ENCODE results near the gene CERS6. TPM values are rescaled to one million over a fixed set of nuclear protein-coding genes. Genes with fewer than 3 reads are reported as not detected.

Gene CERS6
- polyA plus RNA-seq, 4 donors, result 6.8 to 55.4 (median 21.9) TPM

DNA sequence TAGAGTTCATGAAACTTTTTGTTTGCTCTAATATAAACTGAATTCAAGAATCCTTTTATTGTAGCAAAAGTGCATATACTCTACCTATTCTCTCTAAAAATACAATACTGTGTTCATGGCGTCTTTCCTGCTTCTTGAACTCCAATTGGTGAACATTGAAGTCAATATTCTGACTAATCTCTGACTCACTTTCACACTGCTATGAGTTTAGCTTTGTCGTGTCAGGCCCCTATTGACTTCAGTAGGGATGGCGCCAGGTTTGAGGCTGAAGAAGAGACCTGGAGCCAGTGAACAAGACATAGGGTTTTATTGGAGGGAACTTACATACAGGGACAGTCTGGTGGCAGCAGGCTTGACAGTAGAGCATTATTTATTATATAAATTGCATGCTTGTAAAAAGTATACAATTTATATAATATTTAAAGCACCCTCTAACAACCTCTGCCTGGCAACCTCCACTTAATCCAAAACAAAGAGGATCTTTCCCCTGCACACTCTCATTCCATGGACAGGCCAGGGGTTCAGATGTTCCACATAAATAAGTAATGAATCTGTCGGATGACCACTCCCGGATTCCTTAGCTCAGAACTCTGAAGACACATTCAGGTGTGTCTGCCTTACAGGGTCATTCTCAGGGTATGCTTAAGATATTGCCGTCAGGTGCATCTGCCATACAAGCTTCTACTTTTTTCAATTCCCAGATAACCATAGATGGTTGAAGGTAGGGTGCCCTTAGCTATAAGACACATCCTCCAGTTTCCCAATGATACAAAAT, 141.0 kb downstream of the CERS6 start:
- H3K27me3 ChIP-seq (ENCODE audit: control insufficient read depth in 3 of 3, insufficient read depth in 3 of 3, low read length in 3 of 3), result no peaks in the 10 kb centered on the region
- H3K9me3 ChIP-seq (ENCODE audit: control insufficient read depth in 2 of 2, insufficient read depth in 1 of 2, low read depth in 1 of 2, low read length in 1 of 2), result no peaks in the 10 kb centered on the region
- FAIRE-seq (no peak), DNase-seq (peak in 1 of 2 donors; percentile 42)
- peaks cover 0 to 4% (median 0%) of the 10 kb centered on the region in 3 donors for H3K4me1 ChIP-seq (ENCODE audit: control insufficient read depth in 3 of 3, insufficient read depth in 2 of 3, low read depth in 1 of 3, low read length in 2 of 3)
- H3K27ac ChIP-seq (ENCODE audit: low read depth in 1 of 3, low read length in 2 of 3), result no peak overlapping the region
- WGBS, 3 donors, result 88 to 91% (median 89%) methylated on average over 6 of the region's 6 CpGs
- no peak overlapping the region for H3K4me3 ChIP-seq (ENCODE audit: low read depth in 1 of 3, low read length in 3 of 3)
- H3K36me3 ChIP-seq (ENCODE audit: control insufficient read depth in 3 of 3, insufficient read depth in 2 of 3, low read depth in 1 of 3, low read length in 3 of 3), result no peaks in the 10 kb centered on the region

DNA sequence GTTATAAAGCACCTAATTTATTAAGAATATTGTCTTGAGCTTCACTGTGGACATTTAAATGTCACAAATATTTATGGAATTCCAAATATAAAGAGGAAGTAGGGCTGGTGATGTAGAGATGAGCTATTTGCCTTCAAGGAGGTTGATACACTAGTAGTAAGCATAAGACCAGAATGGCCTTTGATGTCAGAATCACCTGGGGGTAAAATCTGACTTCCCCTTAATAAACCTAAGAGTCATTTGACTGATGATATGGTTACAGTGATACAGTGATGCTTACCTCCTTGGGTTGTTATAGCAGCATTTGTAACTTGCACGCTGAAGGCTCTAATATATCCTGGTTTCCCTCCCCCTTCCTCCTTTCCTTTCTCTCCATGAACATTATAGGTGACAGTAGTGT, 143.7 kb downstream of the CERS6 start:
- no peak overlapping the region for H3K27ac ChIP-seq (ENCODE audit: low read depth in 1 of 3, low read length in 2 of 3)
- no peak overlapping the region for H3K4me3 ChIP-seq (ENCODE audit: low read depth in 1 of 3, low read length in 3 of 3)
- H3K27me3 ChIP-seq (ENCODE audit: control insufficient read depth in 3 of 3, insufficient read depth in 3 of 3, low read length in 3 of 3), result no peaks in the 10 kb centered on the region
- peaks cover 0 to 5% of the 10 kb centered on the region in 2 donors for H3K9me3 ChIP-seq (ENCODE audit: control insufficient read depth in 2 of 2, insufficient read depth in 1 of 2, low read depth in 1 of 2, low read length in 1 of 2)
- H3K4me1 ChIP-seq (ENCODE audit: control insufficient read depth in 3 of 3, insufficient read depth in 2 of 3, low read depth in 1 of 3, low read length in 2 of 3), result peaks cover 0 to 4% (median 0%) of the 10 kb centered on the region in 3 donors
- DNase-seq (no peak), FAIRE-seq (no peak)
- WGBS, 3 donors, result 95 to 100% (median 98%) methylated on average over 1 of the region's 1 CpG
- H3K36me3 ChIP-seq (ENCODE audit: control insufficient read depth in 3 of 3, insufficient read depth in 2 of 3, low read depth in 1 of 3, low read length in 3 of 3), result peaks cover 0 to 2% (median 0%) of the 10 kb centered on the region in 3 donors

DNA sequence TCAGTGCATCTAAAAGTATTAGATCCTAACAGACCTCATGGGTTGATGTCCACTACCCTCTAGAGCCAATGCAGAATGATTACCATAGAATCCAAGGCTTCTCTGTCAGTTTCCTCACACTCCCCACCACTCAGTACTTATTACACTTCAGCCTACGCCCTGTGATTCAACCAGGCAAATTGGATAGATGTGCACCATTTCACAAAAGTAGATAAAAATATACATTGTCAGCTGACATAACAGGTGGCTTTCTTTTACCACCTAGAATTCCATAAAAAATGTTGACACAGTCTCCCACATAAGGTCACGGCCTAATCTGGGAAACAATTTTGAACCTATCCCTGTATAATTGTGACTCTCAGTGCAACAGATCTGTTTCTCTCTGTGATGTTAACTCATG, 144.9 kb downstream of the CERS6 start:
- no peak overlapping the region for H3K27ac ChIP-seq (ENCODE audit: low read depth in 1 of 3, low read length in 2 of 3)
- WGBS, 3 donors, result 90 to 94% (median 90%) methylated on average over 2 of the region's 2 CpGs
- no peak for FAIRE-seq

DNA sequence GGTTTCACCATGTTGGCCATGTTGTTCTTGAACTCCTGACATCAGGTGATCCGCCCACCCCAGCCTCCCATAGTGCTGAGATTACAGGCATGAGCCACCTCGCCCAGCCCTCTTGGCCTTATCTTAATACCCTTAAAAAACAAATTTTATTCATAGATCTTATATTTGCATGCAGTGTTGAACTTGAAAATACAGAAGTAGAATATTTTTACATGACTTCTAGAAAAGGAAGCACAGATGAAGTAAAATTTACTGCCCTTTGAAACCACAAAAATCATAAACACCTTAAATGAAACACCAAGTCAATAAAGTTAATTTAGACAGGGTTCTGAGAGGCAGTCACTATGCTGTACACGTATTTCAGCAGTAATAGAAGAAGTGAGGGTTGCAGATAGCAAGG, 145.7 kb downstream of the CERS6 start:
- peaks cover 0 to 9% (median 0%) of the 10 kb centered on the region in 3 donors for H3K36me3 ChIP-seq (ENCODE audit: control insufficient read depth in 3 of 3, insufficient read depth in 2 of 3, low read depth in 1 of 3, low read length in 3 of 3)
- no peak overlapping the region for H3K4me3 ChIP-seq (ENCODE audit: low read depth in 1 of 3, low read length in 3 of 3)
- no peak overlapping the region for H3K27ac ChIP-seq (ENCODE audit: low read depth in 1 of 3, low read length in 2 of 3)
- no peaks in the 10 kb centered on the region for H3K27me3 ChIP-seq (ENCODE audit: control insufficient read depth in 3 of 3, insufficient read depth in 3 of 3, low read length in 3 of 3)
- DNase-seq, result no peak
- H3K4me1 ChIP-seq (ENCODE audit: control insufficient read depth in 3 of 3, insufficient read depth in 2 of 3, low read depth in 1 of 3, low read length in 2 of 3), result peaks cover 0 to 4% (median 0%) of the 10 kb centered on the region in 3 donors
- WGBS, 3 donors, result 64 to 81% (median 78%) methylated on average over 3 of the region's 3 CpGs
- H3K9me3 ChIP-seq (ENCODE audit: control insufficient read depth in 2 of 2, insufficient read depth in 1 of 2, low read depth in 1 of 2, low read length in 1 of 2), result peaks cover 0 to 23% of the 10 kb centered on the region in 2 donors
- no peak for FAIRE-seq

More for the DNA sequence above, 144.9 kb downstream of the CERS6 start:
- Histone ChIP-seq H3K4me3 (ENCODE audit: low read depth in 1 of 3, low read length in 3 of 3) (no peak overlapping the region), H3K9me3 (ENCODE audit: control insufficient read depth in 2 of 2, insufficient read depth in 1 of 2, low read depth in 1 of 2, low read length in 1 of 2) (peaks cover 0 to 18% of the 10 kb centered on the region in 2 donors), H3K36me3 (ENCODE audit: control insufficient read depth in 3 of 3, insufficient read depth in 2 of 3, low read depth in 1 of 3, low read length in 3 of 3) (peaks cover 0 to 8% (median 0%) of the 10 kb centered on the region in 3 donors), H3K4me1 (ENCODE audit: control insufficient read depth in 3 of 3, insufficient read depth in 2 of 3, low read depth in 1 of 3, low read length in 2 of 3) (peaks cover 0 to 4% (median 0%) of the 10 kb centered on the region in 3 donors), H3K27me3 (ENCODE audit: control insufficient read depth in 3 of 3, insufficient read depth in 3 of 3, low read length in 3 of 3) (no peaks in the 10 kb centered on the region)
- DNase-seq, result no peak

DNA sequence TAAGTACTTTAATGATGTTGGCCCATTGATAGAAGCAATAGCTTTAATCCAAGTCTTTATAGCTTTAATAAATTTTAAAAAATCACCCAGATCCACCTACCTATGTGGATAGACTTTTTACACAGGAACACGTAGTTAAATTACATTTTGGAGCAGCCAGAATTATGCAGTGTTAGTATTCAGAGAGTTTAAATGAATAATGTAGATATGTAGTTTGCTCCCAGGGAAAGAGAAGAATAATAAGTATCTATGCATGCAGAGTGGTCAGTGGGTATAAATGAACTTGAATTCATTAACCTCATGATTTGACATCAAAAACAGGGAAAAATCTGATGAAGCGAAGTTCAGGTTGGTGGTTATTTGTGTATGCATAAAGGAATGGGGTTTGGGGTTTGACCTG, 146.3 kb downstream of the CERS6 start:
- H3K27ac ChIP-seq (ENCODE audit: low read depth in 1 of 3, low read length in 2 of 3), result no peak overlapping the region
- H3K4me3 ChIP-seq (ENCODE audit: low read depth in 1 of 3, low read length in 3 of 3), result no peak overlapping the region
- peaks cover 0 to 24% of the 10 kb centered on the region in 2 donors for H3K9me3 ChIP-seq (ENCODE audit: control insufficient read depth in 2 of 2, insufficient read depth in 1 of 2, low read depth in 1 of 2, low read length in 1 of 2)
- FAIRE-seq, result no peak
- no peak for DNase-seq
- H3K27me3 ChIP-seq (ENCODE audit: control insufficient read depth in 3 of 3, insufficient read depth in 3 of 3, low read length in 3 of 3), result no peaks in the 10 kb centered on the region
- 87 to 97% (median 95%) methylated on average over 2 of the region's 2 CpGs for WGBS, 3 donors
- no peaks in the 10 kb centered on the region for H3K4me1 ChIP-seq (ENCODE audit: control insufficient read depth in 3 of 3, insufficient read depth in 2 of 3, low read depth in 1 of 3, low read length in 2 of 3)
- peaks cover 0 to 9% (median 0%) of the 10 kb centered on the region in 3 donors for H3K36me3 ChIP-seq (ENCODE audit: control insufficient read depth in 3 of 3, insufficient read depth in 2 of 3, low read depth in 1 of 3, low read length in 3 of 3)

DNA sequence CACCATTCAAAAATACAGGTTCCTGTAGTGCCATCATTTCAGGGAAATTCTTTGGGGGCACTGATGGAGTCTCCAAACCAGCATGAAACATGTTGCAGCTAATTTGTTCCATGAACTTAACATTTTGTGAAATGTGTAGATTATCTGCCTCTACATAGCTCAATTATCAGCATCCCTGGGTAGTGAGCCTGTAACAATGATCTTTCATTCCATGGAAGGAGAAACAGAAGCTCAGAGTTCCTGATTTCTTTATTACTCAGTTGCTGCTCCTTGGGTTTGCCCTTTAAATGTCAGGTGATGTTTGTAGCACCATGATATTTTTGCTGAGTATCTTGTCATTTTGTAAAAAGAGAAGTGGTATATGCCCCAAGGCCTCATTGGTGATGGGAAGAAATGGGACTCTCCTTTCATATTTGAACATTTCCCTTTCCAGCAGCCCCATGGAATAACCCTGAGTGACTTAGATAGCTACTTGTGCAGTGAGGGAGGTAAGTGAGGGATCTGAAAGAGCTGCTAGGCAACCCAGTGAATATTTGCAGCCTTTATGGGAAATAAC, 146.9 kb downstream of the CERS6 start:
- Histone ChIP-seq H3K4me3 (ENCODE audit: low read depth in 1 of 3, low read length in 3 of 3) (no peak overlapping the region), H3K4me1 (ENCODE audit: control insufficient read depth in 3 of 3, insufficient read depth in 2 of 3, low read depth in 1 of 3, low read length in 2 of 3) (no peaks in the 10 kb centered on the region), H3K27ac (ENCODE audit: low read depth in 1 of 3, low read length in 2 of 3) (no peak overlapping the region), H3K27me3 (ENCODE audit: control insufficient read depth in 3 of 3, insufficient read depth in 3 of 3, low read length in 3 of 3) (no peaks in the 10 kb centered on the region), H3K9me3 (ENCODE audit: control insufficient read depth in 2 of 2, insufficient read depth in 1 of 2, low read depth in 1 of 2, low read length in 1 of 2) (peaks cover 0 to 24% of the 10 kb centered on the region in 2 donors), H3K36me3 (ENCODE audit: control insufficient read depth in 3 of 3, insufficient read depth in 2 of 3, low read depth in 1 of 3, low read length in 3 of 3) (peaks cover 0 to 9% (median 0%) of the 10 kb centered on the region in 3 donors)
- DNase-seq (no peak), FAIRE-seq (no peak)

DNA sequence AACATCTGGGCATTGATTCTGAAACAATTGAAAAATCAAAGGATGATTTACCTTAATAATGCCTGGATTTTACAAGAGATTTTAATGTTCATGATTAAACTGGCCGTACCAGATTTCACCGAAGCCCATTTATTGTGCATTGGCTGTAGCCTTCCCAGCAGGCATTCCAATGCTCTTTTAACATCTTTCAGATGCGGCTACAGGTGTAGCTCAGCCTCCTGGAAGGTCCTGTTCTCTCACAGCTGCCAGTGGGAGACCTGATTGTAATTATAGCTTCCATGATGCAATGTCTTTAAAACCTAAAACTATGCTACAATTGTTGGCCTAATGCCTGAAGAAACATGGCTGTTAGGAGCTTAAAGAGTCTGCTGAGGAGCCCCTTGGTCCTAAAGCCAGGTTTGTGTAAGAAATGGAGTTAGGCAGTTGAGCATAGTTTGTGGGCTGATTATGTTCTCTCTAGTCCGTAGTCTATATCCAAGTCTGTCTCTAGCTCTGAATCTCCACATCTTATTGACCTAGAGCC, 147.4 kb downstream of the CERS6 start:
- DNase-seq (no peak), FAIRE-seq (no peak)
- H3K27ac ChIP-seq (ENCODE audit: low read depth in 1 of 3, low read length in 2 of 3), result no peak overlapping the region
- H3K27me3 ChIP-seq (ENCODE audit: control insufficient read depth in 3 of 3, insufficient read depth in 3 of 3, low read length in 3 of 3), result no peaks in the 10 kb centered on the region
- peaks cover 0 to 9% (median 0%) of the 10 kb centered on the region in 3 donors for H3K36me3 ChIP-seq (ENCODE audit: control insufficient read depth in 3 of 3, insufficient read depth in 2 of 3, low read depth in 1 of 3, low read length in 3 of 3)
- peaks cover 0 to 24% of the 10 kb centered on the region in 2 donors for H3K9me3 ChIP-seq (ENCODE audit: control insufficient read depth in 2 of 2, insufficient read depth in 1 of 2, low read depth in 1 of 2, low read length in 1 of 2)
- no peaks in the 10 kb centered on the region for H3K4me1 ChIP-seq (ENCODE audit: control insufficient read depth in 3 of 3, insufficient read depth in 2 of 3, low read depth in 1 of 3, low read length in 2 of 3)
- 94 to 98% (median 94%) methylated on average over 4 of the region's 4 CpGs for WGBS, 3 donors
- H3K4me3 ChIP-seq (ENCODE audit: low read depth in 1 of 3, low read length in 3 of 3), result no peak overlapping the region

DNA sequence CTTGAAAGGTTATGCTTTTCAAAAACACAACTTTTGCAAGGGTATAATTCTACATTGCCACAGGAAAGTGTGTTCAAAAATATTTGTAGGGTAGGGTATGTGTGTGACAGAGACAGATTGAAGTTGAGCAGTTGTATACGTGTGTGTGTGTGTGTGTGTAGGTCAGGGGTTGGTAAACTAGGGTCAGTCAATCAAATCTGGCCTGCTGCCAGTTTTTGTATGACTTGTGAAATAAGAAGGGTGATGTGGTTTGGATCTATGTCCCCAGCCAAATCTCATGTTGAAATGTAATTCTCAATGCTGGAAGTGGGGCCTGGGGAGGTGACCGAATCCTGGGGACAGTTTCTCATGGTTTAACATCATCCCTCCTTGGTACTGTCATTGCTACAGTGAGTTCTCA, 148.2 kb downstream of the CERS6 start:
- DNase-seq (no peak), FAIRE-seq (no peak)
- Histone ChIP-seq H3K27me3 (ENCODE audit: control insufficient read depth in 3 of 3, insufficient read depth in 3 of 3, low read length in 3 of 3) (no peaks in the 10 kb centered on the region), H3K4me3 (ENCODE audit: low read depth in 1 of 3, low read length in 3 of 3) (no peak overlapping the region), H3K9me3 (ENCODE audit: control insufficient read depth in 2 of 2, insufficient read depth in 1 of 2, low read depth in 1 of 2, low read length in 1 of 2) (peaks cover 0 to 24% of the 10 kb centered on the region in 2 donors), H3K4me1 (ENCODE audit: control insufficient read depth in 3 of 3, insufficient read depth in 2 of 3, low read depth in 1 of 3, low read length in 2 of 3) (no peaks in the 10 kb centered on the region), H3K36me3 (ENCODE audit: control insufficient read depth in 3 of 3, insufficient read depth in 2 of 3, low read depth in 1 of 3, low read length in 3 of 3) (peaks cover 0 to 9% (median 0%) of the 10 kb centered on the region in 3 donors), H3K27ac (ENCODE audit: low read depth in 1 of 3, low read length in 2 of 3) (no peak overlapping the region)
- WGBS, 3 donors, result 86 to 93% (median 89%) methylated on average over 2 of the region's 2 CpGs
